Right forelimb (tissue), 1 donor: ENCODE results near the gene B4GALNT2.

Source experiments
- DNase-seq: peaks from one replicate; pipeline ENCODE4 v3.0.0-alpha.2; 2018

B4GALNT2 gene

DNA sequence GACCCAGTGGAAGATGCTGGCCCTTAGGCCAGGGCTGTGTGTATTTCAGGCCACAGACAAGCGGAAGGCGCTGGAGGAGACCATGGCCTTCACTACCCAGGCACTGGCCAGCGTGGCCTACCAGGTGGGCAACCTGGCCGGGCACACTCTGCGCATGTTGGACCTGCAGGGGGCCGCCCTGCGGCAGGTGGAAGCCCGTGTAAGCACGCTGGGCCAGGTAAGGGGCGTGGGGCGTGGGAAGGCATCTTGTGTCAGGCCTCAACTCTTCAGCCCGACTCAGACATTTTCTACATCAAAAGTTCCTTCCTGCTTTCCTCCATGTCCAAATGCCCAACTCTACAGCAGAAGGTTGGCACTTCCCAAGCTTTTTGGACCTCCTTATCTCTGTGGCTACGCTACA, 83.9 kb downstream of the B4GALNT2 start:
- no peak for DNase-seq

DNA sequence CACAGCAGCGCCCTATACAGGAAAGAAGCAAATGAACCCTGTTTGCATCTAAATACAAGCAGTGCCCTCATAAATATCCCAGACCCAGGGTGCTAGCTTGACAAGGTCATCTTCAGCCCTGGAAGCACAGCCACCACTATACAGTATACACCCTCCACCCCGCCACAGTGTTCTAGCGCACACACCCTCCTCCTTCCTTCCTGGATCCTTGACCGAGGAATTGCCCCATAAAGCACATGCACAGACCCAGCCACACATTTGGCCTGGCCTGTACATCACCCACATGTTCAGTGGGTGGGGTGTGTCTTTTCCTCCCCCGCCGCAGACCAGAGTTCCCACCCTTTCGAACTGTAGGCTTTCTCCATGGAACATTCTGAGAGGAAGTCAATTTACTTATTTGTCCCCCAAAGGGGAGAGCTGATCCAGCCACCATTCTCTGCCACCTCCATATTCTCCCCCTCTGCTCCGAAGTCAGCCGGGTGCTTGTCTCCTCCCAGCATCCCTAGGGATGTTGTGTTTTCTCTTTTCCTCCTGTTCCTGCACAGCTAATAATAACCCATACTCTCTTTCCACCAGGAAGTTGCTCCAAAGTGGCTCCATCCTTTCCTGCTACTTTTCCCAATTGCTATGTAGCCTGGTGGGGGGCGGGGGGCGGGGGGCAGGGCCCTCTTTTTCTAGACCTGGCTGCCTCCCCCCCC, 84.5 kb downstream of the B4GALNT2 start:
- no peak for DNase-seq

DNA sequence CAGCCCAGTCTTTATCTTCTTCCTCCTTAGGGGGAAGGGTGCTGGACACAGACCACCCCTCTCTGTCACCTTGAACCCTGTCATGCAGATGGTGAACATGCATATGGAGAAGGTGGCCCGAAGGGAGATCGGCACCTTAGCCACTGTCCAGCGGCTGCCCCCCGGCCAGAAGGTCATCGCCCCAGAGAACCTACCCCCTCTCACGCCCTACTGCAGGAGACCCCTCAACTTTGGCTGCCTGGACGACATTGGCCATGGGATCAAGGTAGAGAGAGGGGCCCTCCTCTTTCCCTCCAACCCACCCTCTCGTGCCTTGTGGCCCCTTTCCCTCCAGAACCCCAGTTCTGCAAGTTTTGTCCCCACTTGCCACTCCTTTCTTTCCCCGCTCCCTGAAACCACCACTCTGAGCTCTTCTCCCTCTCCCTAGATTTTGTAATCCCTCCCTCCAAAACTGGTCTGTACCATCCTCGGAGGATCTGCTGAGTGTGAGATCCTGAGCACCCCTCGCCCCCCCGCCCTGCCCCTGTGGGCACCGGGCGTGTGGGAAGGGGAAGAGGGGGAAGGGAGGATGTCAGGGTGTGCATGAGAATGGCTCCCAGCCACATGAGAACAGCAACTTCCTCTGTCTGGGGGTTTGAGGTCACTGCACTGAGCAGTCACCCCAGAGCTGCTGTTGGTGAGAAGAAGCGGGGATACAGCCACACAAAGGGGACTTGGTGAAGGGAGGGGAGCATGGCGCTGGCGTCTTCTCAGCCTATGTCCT, 85.3 kb downstream of the B4GALNT2 start:
- peak; percentile 46 for DNase-seq

DNA sequence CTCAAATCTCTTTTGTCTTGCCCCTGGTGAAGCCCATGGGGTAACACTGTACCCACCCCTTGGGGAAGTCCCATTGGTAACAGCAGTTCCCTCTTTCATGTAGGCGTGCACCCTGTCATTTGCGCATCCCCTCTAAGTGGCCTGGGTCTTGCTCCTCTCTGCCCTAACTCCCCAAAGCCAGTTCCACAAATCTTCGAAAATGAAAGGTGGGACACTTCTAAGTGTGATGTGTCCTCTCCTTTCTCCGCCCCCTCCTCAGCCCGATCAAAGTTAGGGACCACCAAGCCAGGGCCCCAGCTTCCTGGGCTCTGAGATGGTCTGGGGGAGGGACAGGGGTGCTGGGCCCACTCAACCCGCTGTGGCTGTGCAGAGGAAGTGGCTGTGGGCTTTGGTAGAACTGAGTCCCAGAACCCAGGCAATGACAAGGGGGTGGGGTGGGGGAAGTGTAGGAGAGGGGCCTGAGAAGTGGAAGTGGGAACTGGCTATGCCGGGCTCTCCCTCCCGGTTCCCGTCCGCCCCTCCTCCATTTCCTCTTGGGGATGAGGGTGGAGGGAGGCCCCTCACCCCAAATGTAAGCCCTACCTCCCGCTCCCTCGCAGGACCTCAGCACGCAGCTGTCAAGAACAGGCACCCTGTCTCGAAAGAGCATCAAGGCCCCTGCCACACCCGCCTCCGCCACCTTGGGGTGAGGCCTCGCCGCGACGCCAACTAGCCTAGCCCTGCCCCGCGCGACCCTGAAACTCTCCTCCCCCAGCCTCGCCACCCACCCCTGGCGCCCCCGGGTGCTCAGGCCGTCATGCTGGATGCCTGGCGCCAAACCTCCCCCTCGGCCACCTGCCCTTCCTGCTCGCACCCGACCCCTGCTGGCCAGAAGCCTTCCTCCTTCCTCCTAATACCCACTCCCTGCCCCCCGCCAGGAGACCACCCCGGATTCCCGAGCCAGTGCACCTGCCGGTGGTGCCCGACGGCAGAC, 86.7 kb downstream of the B4GALNT2 start:
- DNase-seq = no peak

DNA sequence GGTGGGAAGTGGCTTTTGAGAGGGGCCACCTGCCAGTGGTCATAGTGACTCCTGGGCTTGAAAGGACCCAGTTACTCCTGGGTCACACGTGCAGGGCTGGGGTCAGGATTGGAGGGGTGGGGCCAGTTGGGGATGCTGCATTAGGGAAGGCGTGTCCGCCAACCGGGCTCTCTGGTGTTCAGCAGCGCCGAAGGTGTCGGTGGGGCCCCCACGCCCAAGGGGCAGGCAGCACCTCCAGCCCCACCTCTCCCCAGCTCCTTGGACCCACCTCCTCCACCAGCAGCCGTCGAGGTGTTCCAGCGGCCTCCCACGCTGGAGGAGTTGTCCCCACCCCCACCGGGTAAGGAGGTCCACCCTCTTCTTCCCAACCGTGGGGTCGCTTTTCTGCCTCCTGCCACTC, 87.4 kb downstream of the B4GALNT2 start:
- DNase-seq = peak; percentile 49

DNA sequence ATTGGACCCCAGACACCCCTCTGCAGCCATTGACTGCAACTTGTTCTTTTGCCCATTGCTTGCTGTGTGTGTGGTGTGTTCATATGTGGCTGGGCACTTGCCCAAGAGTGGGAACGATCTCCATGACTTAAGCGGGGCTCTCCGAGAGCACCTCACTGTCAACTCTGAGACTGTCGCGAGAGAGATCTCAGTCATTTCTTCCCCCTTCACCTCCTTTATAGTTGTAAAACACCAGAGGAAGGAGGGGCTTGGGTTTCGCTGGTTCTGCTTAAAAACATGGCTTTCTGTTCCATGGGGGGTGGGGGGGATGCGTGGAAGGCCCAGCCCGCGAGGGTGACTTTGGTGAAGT, 90.6 kb downstream of the B4GALNT2 start:
- DNase-seq = no peak

DNA sequence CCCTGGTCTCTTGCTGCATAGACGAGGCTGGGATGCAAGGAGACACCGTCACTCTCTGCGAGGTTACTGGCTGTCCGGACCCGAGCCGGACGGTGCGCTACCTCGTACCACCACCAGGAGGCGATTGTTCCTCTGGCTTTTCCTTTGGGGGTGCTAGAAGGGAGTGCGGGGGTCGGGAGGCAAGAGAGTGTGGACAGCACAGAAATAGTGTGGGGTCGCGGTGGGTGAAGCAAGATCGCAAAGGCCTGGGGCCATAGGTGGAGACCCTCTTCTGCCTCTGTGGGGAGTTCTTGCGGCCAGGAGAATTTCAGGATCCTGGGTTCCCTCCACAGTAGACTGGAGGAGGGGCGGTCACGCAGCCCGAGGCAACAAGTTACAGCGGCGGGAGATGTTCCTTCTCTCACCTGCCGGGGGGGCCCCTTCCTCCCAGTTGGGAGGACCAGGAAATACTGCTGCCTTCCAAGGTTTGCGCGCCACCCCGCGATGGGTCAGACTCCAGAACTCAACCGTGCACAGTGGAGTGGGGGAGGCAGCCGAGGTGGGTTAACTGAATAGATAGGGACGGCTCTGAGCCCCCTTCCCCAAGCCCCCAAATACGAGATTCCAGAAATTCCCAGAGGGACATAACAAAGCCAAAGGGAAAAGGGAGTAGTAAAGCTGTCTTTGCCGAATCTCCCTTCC, 91.1 kb downstream of the B4GALNT2 start:
- peak; percentile 75 for DNase-seq

DNA sequence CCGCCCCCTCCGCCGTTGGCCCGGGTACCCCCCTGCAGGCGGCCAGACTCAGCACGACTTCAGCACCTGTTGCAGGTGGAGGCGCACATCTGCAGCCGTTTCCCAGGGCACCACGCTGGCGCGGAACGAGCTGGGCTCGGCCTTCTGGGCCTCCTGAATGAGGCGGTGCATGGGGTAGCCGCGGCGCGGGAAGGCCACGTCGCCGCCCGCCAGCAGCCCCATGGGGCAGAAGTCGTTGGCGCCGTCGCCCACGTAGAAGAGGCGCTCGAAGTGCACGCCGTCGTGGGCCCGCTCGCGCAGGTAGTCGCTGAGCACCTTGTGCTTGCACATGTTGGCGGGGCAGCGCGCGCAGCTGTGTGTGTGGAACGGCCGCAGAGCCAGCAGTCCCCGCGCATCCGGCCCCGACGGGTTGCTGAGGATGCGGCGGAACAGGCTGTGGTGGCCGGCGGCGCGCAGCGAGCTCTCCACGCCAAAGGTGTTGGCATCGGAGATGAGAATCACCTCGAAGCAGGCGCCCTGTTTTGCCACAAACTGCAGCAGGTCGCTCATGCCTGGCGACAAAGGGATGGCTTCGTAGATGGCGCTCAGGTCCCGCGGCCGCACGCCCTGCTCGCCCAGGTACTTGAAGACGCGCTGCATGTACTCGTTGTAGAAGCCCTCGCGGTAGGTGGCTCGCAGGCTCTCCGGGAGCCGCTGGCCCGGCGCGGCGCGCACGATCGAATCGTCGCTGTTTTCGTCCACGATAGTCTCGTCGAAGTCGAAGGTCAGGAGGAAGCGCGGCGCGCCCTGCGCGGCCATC, 91.8 kb downstream of the B4GALNT2 start:
- peak; percentile 49 for DNase-seq

DNA sequence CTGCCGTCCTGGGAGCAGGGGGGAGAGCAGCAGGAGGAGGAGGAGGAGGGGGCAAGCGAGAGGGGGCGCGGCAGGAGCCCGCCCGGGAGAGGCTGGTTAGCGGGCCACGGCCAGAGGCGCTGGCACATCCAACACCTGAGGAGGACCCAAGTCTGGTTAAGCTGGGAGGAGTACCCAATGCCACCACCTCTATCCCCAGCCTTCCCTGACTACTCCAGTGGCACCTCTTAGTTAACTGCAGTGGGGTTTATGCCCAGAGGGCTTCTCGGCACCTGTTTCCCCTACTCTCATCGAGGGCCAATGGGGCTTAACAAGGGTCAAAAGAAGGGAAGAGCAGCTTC, 92.4 kb downstream of the B4GALNT2 start:
- DNase-seq = no peak

DNA sequence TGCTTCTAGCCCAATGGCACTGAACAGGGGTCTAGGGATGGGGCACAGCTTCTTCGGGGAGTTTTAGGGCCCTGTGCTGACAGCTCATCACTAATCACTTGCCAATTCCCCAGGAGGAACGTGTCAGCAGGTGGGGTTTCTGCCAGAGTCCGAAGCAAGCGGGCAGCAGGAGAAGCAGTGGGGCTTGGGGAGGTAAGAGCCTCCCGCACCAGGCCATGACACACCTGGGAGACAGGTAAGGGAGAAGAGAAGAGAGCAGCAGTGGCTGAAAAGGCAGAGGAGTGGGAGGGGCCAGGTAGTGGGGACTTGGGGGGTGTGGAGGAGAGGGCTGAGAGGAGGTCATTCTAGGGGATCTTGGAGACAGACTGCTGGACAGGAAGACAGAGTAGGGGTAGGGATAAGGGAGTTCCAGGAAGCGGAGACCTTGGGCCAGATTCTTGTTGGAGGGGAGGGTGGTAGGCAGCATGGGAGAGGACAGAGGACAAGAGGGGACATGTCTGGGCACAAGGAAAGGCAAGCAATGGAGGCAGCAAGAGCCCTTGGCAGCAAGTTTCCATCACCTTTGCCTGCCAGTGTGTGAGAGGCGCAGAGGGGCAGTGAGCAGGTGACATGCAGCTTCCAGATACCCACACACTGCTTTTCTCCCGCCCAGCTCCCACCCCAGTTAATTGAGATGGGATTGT, 93.1 kb downstream of the B4GALNT2 start:
- DNase-seq = no peak
